Ovary (tissue), 9 donors: ENCODE measurements around the gene ZNF19. TPM values are rescaled to one million over a fixed set of nuclear protein-coding genes. Genes with fewer than 3 reads are reported as not detected.

ENCODE experiments used
- DNase-seq, 5 donors: peaks; one replicate each; pipeline ENCODE4 v3.0.0-alpha.2; 2019 to 2020
- H3K27ac ChIP-seq, 2 donors: fragments of 200-600 bp; one replicate each; pipeline versions ENCODE4 v1.5.1 to v1.8.0; 2019 to 2022
- H3K27me3 ChIP-seq: fragments of 200-600 bp; one replicate; pipeline ENCODE4 v1.8.0; 2022
- H3K36me3 ChIP-seq: fragments of 200-600 bp; sonication (generic); one replicate; pipeline ENCODE4 v1.5.1; 2019
- H3K4me1 ChIP-seq: one replicate; pipeline ENCODE4 v1.8.1; 2013; ENCODE audit warnings: mild to moderate bottlenecking, moderate library complexity; ENCODE audit not compliant: insufficient read depth
- H3K4me3 ChIP-seq: fragments of 200-600 bp; sonication (generic); one replicate; pipeline ENCODE4 v1.5.1; 2017
- H3K9me3 ChIP-seq, 2 donors: fragments of 200-600 bp in 1 of 2; sonication (generic) in 1 of 2; one replicate each; pipeline versions ENCODE4 v1.5.1 to v1.8.1; 2013 to 2019; ENCODE audit warnings: mild to moderate bottlenecking in 1 of 2, moderate library complexity in 1 of 2
- EP300 ChIP-seq: sonication (generic); formaldehyde crosslinking; IDR thresholded peaks from one replicate; pipeline ENCODE4 v1.6.1; 2017; ENCODE audit warnings: antibody characterized with exemption
- POLR2A ChIP-seq: fragments of 450-650 bp; IDR thresholded peaks from one replicate; pipeline ENCODE4 v1.6.1; 2017; ENCODE audit warnings: antibody characterized with exemption, mild to moderate bottlenecking, moderate library complexity
- WGBS, 3 donors: extraction: QIAGEN DNeasy Blood & Tissue Kit in 1 of 3; methylation state at CpG; one replicate each; pipeline versions ENCODE4 v1.1.5 to v1.1.7; 2013 to 2017; 5-methylcytosine and 5-hydroxymethylcytosine counted together
- intact Hi-C, 4 donors: fragments of 100-400 bp; cut with DNase I; formaldehyde crosslinking; loops; one replicate each; pipeline versions ENCODE4 v1.11.0 to v1.15.1; 2022 to 2023
- polyA plus RNA-seq, 2 donors: library from polyadenylated mRNA; stranded (reverse); fragments of 200-250 nt in 1 of 2; fragments of 350-450 nt in 1 of 2; fragmentation: Illumina TruSeq in 1 of 2; extraction: RNeasy Lipid Tissue Mini Kit (QIAGEN cat#74804) in 1 of 2; gene quantifications; one replicate each; pipeline ENCODE4 v1.2.3, GENCODE V29; 2013 to 2014
- total RNA-seq, 7 donors: library from RNA; depleted of rRNA in 2 of 7; stranded (reverse); fragments of >200 nt in 2 of 7; fragmentation: NEBNext Ultra II Directional in 3 of 7; extraction: Animal tissue kit (Norgen Biotek cat#: 25700) in 3 of 7; gene quantifications; one replicate each; pipeline versions ENCODE4 v1.1.0 to v1.2.4, GENCODE V29; 2016 to 2023
- TF ChIP-seq, protein P1 (sequence below), 3 donors: fragments of 450-650 bp in 2 of 3; fragments of 200-600 bp in 1 of 3; IDR thresholded peaks; one replicate each; pipeline versions ENCODE4 v1.5.1 to v1.8.0; 2016 to 2022; ENCODE audit warnings: antibody characterized with exemption in 3 of 3, mild to moderate bottlenecking in 1 of 3
- donor health status: DM: no; HTN: no; CAD: no; lungs with moderate emphysema.
- donor health status: DM: no; HTN: no; CAD: no.
- donor health status: Bipolar disorder and iron deficiency.
- donor health status: DM: yes; HTN: yes; CAD: no.
- donor health status: DM: no; HTN: no; CAD: no.
- donor health status: DM: yes; HTN: yes; CAD: no.

The ZNF19 gene
- total and polyA plus RNA-seq, 9 donors: 3.7 to 9.9 (median 6.0) TPM

DNA sequence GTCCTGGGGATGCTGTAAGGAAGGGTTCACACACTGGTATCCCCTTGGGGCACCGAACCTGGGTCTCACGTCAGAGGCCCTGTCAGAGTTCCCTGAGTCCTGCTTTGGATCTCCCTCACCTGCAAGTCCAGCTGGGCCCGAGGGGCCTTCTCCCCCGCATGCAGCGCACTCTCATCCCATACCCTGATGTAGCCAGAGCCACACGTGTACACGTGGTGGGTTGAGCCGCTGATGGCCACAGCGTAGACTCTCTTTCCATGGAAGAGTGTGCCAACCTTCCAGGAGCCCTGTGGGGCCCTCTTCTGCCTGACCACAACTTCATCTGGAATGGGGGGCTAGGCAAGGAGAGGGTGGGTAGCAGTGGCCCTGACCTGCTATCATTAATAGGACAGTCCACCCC lies 57.1 kb downstream of the ZNF19 start:
- 87 to 93% (median 88%) methylated on average over 9 of the region's 9 CpGs for WGBS, 3 donors
- no peaks in the 10 kb centered on the region for H3K36me3 ChIP-seq
- DNase-seq: no peak
- H3K9me3 ChIP-seq: no peaks in the 10 kb centered on the region
- H3K27ac ChIP-seq: no peak overlapping the region
- no peaks in the 10 kb centered on the region for H3K27me3 ChIP-seq
- no peak for TF ChIP-seq EP300
- TF ChIP-seq, protein P1, sequence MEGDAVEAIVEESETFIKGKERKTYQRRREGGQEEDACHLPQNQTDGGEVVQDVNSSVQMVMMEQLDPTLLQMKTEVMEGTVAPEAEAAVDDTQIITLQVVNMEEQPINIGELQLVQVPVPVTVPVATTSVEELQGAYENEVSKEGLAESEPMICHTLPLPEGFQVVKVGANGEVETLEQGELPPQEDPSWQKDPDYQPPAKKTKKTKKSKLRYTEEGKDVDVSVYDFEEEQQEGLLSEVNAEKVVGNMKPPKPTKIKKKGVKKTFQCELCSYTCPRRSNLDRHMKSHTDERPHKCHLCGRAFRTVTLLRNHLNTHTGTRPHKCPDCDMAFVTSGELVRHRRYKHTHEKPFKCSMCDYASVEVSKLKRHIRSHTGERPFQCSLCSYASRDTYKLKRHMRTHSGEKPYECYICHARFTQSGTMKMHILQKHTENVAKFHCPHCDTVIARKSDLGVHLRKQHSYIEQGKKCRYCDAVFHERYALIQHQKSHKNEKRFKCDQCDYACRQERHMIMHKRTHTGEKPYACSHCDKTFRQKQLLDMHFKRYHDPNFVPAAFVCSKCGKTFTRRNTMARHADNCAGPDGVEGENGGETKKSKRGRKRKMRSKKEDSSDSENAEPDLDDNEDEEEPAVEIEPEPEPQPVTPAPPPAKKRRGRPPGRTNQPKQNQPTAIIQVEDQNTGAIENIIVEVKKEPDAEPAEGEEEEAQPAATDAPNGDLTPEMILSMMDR (IDR thresholded peaks at IDR 0.05): no peak
- TF ChIP-seq POLR2A: no peak
- intact Hi-C loops: no loop called here
- no peaks in the 10 kb centered on the region for H3K4me1 ChIP-seq
- H3K4me3 ChIP-seq: no peak overlapping the region

DNA sequence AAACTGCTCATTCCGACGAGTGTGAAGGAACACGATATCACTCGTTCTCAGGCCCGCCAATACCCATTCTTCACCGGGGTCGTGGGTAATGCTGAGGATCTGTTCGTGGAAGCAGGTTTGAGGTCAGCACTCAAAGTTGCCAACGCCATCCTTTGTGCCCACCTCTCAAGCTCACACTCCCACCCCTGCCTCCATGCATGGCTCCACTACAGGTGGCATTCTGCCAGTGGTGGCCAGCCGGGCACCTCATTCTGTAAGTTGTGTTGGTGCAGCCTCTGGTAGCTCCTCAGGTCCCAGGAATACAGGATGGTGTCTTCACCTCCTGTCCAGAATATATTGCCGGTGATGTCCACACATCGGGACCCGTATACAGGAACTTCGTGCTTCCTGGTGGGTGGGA lies 57.9 kb downstream of the ZNF19 start:
- Histone ChIP-seq H3K27me3 (no peaks in the 10 kb centered on the region), H3K9me3 (no peaks in the 10 kb centered on the region), H3K27ac (no peak overlapping the region), H3K36me3 (no peaks in the 10 kb centered on the region), H3K4me3 (no peak overlapping the region), H3K4me1 (no peaks in the 10 kb centered on the region)
- no peak for TF ChIP-seq EP300
- intact Hi-C loops: no loop called here
- 85 to 89% (median 87%) methylated on average over 14 of the region's 14 CpGs for WGBS, 3 donors
- DNase-seq: no peak

DNA sequence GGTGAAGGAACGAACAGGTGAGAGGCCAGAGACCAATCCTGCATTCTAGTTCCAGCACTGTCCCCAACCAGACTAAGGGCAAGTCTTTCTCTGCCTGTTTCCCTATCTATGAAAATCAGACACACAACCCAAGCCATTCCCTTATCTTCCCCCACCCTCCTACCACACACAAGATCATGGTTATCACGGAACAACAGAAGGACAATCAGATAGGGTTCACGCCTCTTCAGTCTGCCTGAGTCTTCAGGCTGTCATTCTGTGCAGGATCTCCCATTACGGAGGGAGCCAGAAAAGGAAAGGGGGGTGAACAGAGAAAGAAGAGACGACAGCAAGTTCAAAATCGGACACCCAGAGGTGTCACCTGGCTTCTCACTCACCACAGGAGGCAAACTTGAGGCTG lies 58.4 kb downstream of the ZNF19 start:
- no peaks in the 10 kb centered on the region for H3K9me3 ChIP-seq
- no peaks in the 10 kb centered on the region for H3K27me3 ChIP-seq
- DNase-seq: no peak
- WGBS, 3 donors: 73 to 80% (median 79%) methylated on average over 6 of the region's 6 CpGs
- H3K36me3 ChIP-seq: no peaks in the 10 kb centered on the region
- H3K4me1 ChIP-seq: no peaks in the 10 kb centered on the region
- no peak overlapping the region for H3K4me3 ChIP-seq
- TF ChIP-seq POLR2A: no peak
- TF ChIP-seq, protein P1 (IDR thresholded peaks at IDR 0.05): no peak
- TF ChIP-seq EP300: no peak
- H3K27ac ChIP-seq: no peak overlapping the region
- intact Hi-C loops: no loop called here

DNA sequence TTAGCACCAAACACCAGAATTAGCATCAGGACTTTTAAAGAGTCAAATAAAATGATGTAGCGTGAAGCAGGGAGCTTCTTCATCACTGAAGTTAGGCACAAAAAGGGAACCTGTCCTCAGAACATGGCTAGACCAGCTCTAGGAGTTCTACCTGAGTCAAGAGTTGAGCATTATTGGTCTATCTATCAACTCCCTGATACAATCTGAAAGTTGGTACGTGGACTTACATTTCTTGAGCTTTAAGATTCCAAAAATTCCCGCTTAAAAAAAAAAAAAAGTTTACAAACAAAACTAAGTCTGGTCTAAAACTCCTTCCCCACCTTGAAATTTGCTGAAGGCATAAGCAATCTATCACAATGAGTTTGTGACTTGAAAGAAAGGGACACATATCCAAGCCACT lies 59.5 kb downstream of the ZNF19 start:
- no peak overlapping the region for H3K4me3 ChIP-seq
- H3K36me3 ChIP-seq: no peaks in the 10 kb centered on the region
- DNase-seq: no peak
- 79 to 89% (median 83%) methylated on average over 3 of the region's 3 CpGs for WGBS, 3 donors
- H3K27me3 ChIP-seq: no peaks in the 10 kb centered on the region
- H3K4me1 ChIP-seq: no peaks in the 10 kb centered on the region
- no peaks in the 10 kb centered on the region for H3K9me3 ChIP-seq
- intact Hi-C loops: no loop called here
- no peak overlapping the region for H3K27ac ChIP-seq
- TF ChIP-seq EP300: no peak
- no peak for TF ChIP-seq POLR2A
- TF ChIP-seq, protein P1 (IDR thresholded peaks at IDR 0.05): no peak

DNA sequence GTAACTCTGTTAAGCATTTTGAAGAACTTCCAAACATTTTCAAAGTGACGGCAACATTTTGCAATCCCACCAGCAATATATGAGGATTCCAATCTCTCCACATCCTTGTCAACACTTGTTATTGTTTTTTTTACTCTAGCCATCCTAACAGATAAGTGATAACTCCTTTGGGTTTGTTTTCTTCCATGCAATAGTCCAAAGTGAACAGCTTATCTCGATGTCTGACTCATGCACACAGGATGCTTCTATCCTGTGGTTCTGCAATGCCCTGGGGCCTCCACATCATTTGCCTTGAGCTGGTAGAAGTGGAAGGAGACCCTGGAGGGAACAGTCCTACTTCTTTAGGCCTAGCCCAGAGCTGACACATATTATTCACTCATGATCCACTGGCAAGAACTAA lies 60.2 kb downstream of the ZNF19 start:
- no peak overlapping the region for H3K27ac ChIP-seq
- no peak for DNase-seq
- WGBS, 3 donors: 80 to 90% (median 80%) methylated on average over 2 of the region's 2 CpGs
- H3K9me3 ChIP-seq: no peaks in the 10 kb centered on the region
- intact Hi-C loops: no loop called here
- H3K4me3 ChIP-seq: no peak overlapping the region
- no peaks in the 10 kb centered on the region for H3K36me3 ChIP-seq
- TF ChIP-seq POLR2A: no peak
- TF ChIP-seq, protein P1 (IDR thresholded peaks at IDR 0.05): no peak
- TF ChIP-seq EP300: no peak
- no peaks in the 10 kb centered on the region for H3K27me3 ChIP-seq
- no peaks in the 10 kb centered on the region for H3K4me1 ChIP-seq
